ENCODE data around the gene PLCG1. TPM values are rescaled to one million over a fixed set of nuclear protein-coding genes. Genes with fewer than 3 reads are reported as not detected.

The PLCG1 gene
- total and polyA plus RNA-seq, 2 experiments from 2014 or later = 27.4 to 206 TPM

DNA sequence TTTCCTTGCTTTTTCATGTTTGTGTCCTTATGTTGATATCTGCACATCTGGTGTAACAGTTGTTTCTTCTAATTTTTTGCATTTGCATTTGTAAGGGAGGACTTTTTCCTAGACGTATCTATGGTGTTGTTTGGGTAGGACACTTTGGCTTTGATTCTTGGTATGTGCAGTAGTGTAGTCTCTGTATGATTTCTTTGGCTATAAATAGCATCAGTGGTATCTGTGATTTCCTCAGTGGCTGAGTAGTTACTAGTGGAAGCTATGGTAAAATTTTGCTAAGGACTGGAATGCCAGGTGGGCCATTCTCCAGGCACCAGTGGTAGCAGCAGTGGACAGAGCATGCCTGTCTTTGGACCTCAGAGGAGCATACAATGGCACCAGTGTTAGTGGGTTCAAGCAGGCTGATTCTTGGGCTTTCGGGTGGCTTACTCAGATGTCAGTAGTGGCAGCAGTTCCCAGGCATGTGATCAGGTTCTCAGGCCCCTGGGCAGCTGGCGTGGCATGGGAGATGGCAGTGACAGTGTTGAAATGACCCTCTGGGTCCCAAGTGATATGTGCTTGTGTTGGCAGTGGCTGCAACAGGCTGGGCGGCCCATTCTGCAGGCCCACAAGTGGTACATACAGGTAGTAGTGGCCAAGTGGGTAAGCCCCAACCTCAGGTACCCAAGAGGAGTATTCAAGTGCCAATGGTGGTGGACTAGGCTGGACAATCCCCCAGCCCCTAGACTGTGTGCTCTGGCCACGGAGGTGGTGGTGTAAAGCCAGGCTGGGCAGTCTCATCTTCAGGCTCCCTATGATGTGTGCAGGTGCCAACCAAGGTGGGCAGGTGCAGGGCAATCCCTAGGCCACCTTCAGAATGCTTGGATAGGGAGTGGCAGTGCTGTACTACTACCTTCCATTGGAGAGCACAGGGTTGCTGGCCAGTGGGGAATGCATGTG, 54.5 kb downstream of the PLCG1 start:
- TF ChIP-seq CTCF (conservative IDR thresholded peaks at IDR 0.05; ENCODE audit: low read depth in 2 of 2) (no peak), EZH2phosphoT487 (IDR thresholded peaks at IDR 0.05; ENCODE audit: unreplicated experiment) (no peak)
- DNase-seq (ENCODE audit: low spot score) = no peak
- Histone ChIP-seq H3K4me2 (no peak overlapping the region), H2AFZ (no peak overlapping the region), H3K27ac (ENCODE audit: low read depth) (no peak overlapping the region), H3K9me2 (ENCODE audit: insufficient read depth) (no peaks in the 10 kb centered on the region), H3K27me3 (ENCODE audit: insufficient read depth) (no peaks in the 10 kb centered on the region), H3F3A (replicated peaks; ENCODE audit: low read depth) (no peaks in the 10 kb centered on the region), H4K20me1 (replicated peaks; ENCODE audit: insufficient read depth) (no peaks in the 10 kb centered on the region), H3K4me3 (no peak overlapping the region), H3K79me2 (replicated peaks; ENCODE audit: insufficient read depth) (no peaks in the 10 kb centered on the region), H3K36me3 (ENCODE audit: insufficient read depth) (no peaks in the 10 kb centered on the region), H3K4me1 (ENCODE audit: insufficient read depth) (no peaks in the 10 kb centered on the region)
- Mint-ChIP-seq H3K27me3 (ENCODE audit: insufficient read depth, low read depth, poor library complexity) (peaks cover 2% of the 10 kb centered on the region), H3K27ac (no peak overlapping the region), H3K36me3 (ENCODE audit: low read depth) (no peaks in the 10 kb centered on the region), H3K4me1 (no peaks in the 10 kb centered on the region), H3K4me3 (no peak overlapping the region), H3K9me3 (no peaks in the 10 kb centered on the region)
- no peak for ATAC-seq

DNA sequence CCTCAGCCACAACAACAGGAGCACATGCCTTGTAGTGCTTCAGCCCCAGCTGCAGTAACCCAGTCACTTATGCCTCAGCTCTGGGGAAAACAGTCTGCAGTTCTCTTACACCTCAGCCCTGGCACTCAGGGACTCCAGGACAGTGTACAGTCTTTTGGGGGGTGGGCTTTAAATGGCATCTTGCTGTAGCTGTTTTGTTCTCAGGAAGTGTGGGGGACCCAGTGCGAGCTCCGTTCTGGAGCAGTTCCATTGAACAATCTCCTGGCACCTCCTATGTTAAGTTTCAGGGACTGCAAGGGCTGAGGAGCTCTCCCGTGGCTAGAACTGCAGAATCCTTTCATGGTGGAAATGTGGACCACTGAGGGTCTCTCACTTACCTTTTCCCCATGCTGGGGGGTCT, 55.2 kb downstream of the PLCG1 start:
- H3K9me3 Mint-ChIP-seq = no peaks in the 10 kb centered on the region
- H2AFZ ChIP-seq = no peak overlapping the region
- no peaks in the 10 kb centered on the region for H3K27me3 ChIP-seq (ENCODE audit: insufficient read depth)
- no peak overlapping the region for H3K27ac ChIP-seq (ENCODE audit: low read depth)
- DNase-seq (ENCODE audit: low spot score) = no peak
- H3K4me3 Mint-ChIP-seq = no peak overlapping the region
- no peaks in the 10 kb centered on the region for H3F3A ChIP-seq (replicated peaks; ENCODE audit: low read depth)
- no peaks in the 10 kb centered on the region for H3K9me2 ChIP-seq (ENCODE audit: insufficient read depth)
- H3K4me1 Mint-ChIP-seq = no peaks in the 10 kb centered on the region
- TF ChIP-seq CREB1 (CRISPR knock-in tag; IDR thresholded peaks at IDR 0.05; ENCODE audit: low read depth) (no peak), CTCF (conservative IDR thresholded peaks at IDR 0.05; ENCODE audit: low read depth in 2 of 2) (0 out of 4 replicates have a peak, but pooled peaks of 1 of the 2 experiments have one; percentile 26)
- no peaks in the 10 kb centered on the region for H3K79me2 ChIP-seq (replicated peaks; ENCODE audit: insufficient read depth)
- peak; percentile 28; the same call in 1 of the 3 replicates for ATAC-seq
- no peaks in the 10 kb centered on the region for H3K36me3 Mint-ChIP-seq (ENCODE audit: low read depth)
- H3K36me3 ChIP-seq (ENCODE audit: insufficient read depth) = no peaks in the 10 kb centered on the region
- no peaks in the 10 kb centered on the region for H3K4me1 ChIP-seq (ENCODE audit: insufficient read depth)
- no peak overlapping the region for H3K4me2 ChIP-seq
- H4K20me1 ChIP-seq (replicated peaks; ENCODE audit: insufficient read depth) = no peaks in the 10 kb centered on the region
- no peak overlapping the region for H3K27ac Mint-ChIP-seq
- no peak overlapping the region for H3K4me3 ChIP-seq
- H3K27me3 Mint-ChIP-seq (ENCODE audit: insufficient read depth, low read depth, poor library complexity) = peaks cover 2% of the 10 kb centered on the region

Data from GM23338 (cell line).